Measurements from ENCODE around the gene LRMDA. TPM values are rescaled to one million over a fixed set of nuclear protein-coding genes. Genes with fewer than 3 reads are reported as not detected.

Gene LRMDA
- total and polyA plus RNA-seq, 10 of the 15 experiments (the other 5 are each of a cell fraction or from before 2014, with no cell fraction given): 0.07 to 0.54 (median 0.29) TPM; not detected in 4

GRCh38 chr10:75444781-75445386 is 13.5 kb downstream of the LRMDA start:
- Histone ChIP-seq H2AFZ (ENCODE audit: control insufficient read depth, low read depth, low read length) (no peak overlapping the region), H3K36me3 (ENCODE audit: control insufficient read depth in 2 of 2, insufficient read depth in 2 of 2, low read length in 1 of 2) (no peaks in the 10 kb centered on the region), H3K79me2 (ENCODE audit: control insufficient read depth, insufficient read depth, low read length) (no peaks in the 10 kb centered on the region), H3K9me3 (replicated peaks; ENCODE audit: control insufficient read depth, insufficient read depth, low read length) (no peaks in the 10 kb centered on the region), H3K4me3 (no peak overlapping the region), H3K9ac (ENCODE audit: control insufficient read depth, insufficient read depth, low read length) (no peak overlapping the region), H3K4me2 (ENCODE audit: control insufficient read depth, insufficient read depth) (no peak overlapping the region), H3K4me1 (ENCODE audit: control insufficient read depth, insufficient read depth, low read length) (no peaks in the 10 kb centered on the region), H3K27me3 (replicated peaks in 1 of 2; ENCODE audit: control insufficient read depth in 2 of 2, insufficient read depth in 2 of 2, low read length in 1 of 2) (no peaks in the 10 kb centered on the region), H3K27ac (ENCODE audit: control insufficient read depth, insufficient read depth) (no peak overlapping the region), H4K20me1 (ENCODE audit: control insufficient read depth, insufficient read depth) (no peaks in the 10 kb centered on the region)
- FAIRE-seq (no peak), DNase-seq (ENCODE audit: low read depth, low spot score) (no peak), ATAC-seq (no peak)
- ChIA-PET POLR2A (interaction anchor here (1.1 kb wide), 1 partner anchor 14 kb away, joined by 3 read pairs; the partner anchor contains the start of gene LRMDA), RAD21 (ENCODE audit: unreplicated experiment) (interaction anchor here (1.2 kb wide), 1 partner anchor 43 kb away, joined by 5 read pairs; no protein-coding TSS in a partner anchor), SMC1A (ENCODE audit: uncharacterized antibody, unreplicated experiment) (interaction anchor here (0.8 to 1.6 kb wide), 3 partner anchors 11 to 542 kb away, joined by 3 to 6 read pairs (median 4); no protein-coding TSS in a partner anchor), CTCF (interaction anchor here (0.6 kb wide), 1 partner anchor 1350 kb away, joined by 3 read pairs; no protein-coding TSS in a partner anchor)
- WGBS (ENCODE audit: insufficient coverage, insufficient replicate concordance, low lambda C conversion rate, missing lambda C conversion rate): 22% methylated on average over 3 of the region's 3 CpGs
- intact Hi-C loops (cut with micrococcal nuclease; ENCODE audit: unreplicated experiment): no loop called here
- BruUV-seq (replicated peaks): no TSS peak
- in situ Hi-C loops (cut with MboI): no loop called here
- TF ChIP-seq SIN3A (IDR thresholded peaks at IDR 0.05; ENCODE audit: low read depth, low read length): no peak
- no peak for TF ChIP-seq CBX5 (IDR thresholded peaks at IDR 0.05; ENCODE audit: low read depth)
- no peak for TF ChIP-seq MEF2B (IDR thresholded peaks at IDR 0.05; ENCODE audit: partially characterized antibody, poor library complexity, severe bottlenecking)
- no peak for TF ChIP-seq SUZ12 (IDR thresholded peaks at IDR 0.05; ENCODE audit: unreplicated experiment)
- TF ChIP-seq SMC3 (IDR thresholded peaks at IDR 0.05; ENCODE audit: borderline replicate concordance, low read length): no peak
- no peak for TF ChIP-seq SMAD1 (IDR thresholded peaks at IDR 0.05; ENCODE audit: low read depth, partially characterized antibody)
- no peak for TF ChIP-seq ZNF274 (IDR thresholded peaks at IDR 0.05; ENCODE audit: insufficient read depth, insufficient read length)
- no peak for TF ChIP-seq POU2F2 (IDR thresholded peaks at IDR 0.05; ENCODE audit: borderline replicate concordance, low read depth, low read length)
- no peak for TF ChIP-seq HCFC1 (IDR thresholded peaks at IDR 0.05; ENCODE audit: low read length)
- no peak for TF ChIP-seq ZNF687 (IDR thresholded peaks at IDR 0.05)
- TF ChIP-seq CEBPB (IDR thresholded peaks at IDR 0.05; ENCODE audit: borderline replicate concordance in 1 of 2, low read depth in 2 of 2, low read length in 2 of 2): no peak
- no peak for TF ChIP-seq ZSCAN29 (IDR thresholded peaks at IDR 0.05)
- no peak for TF ChIP-seq IKZF1 (conservative IDR thresholded peaks at IDR 0.05)
- no peak for TF ChIP-seq CHD4 (IDR thresholded peaks at IDR 0.05)
- TF ChIP-seq PRDM15 (CRISPR knock-in tag; IDR thresholded peaks at IDR 0.05): no peak
- no peak for TF ChIP-seq TCF3 (IDR thresholded peaks at IDR 0.05; ENCODE audit: borderline replicate concordance, insufficient read depth, low read depth, low read length)
- no peak for TF ChIP-seq FOXK2 (IDR thresholded peaks at IDR 0.05)

Measured in GM12878 (cell line).